Measurements from ENCODE around the gene LRRC10.
A peak's percentile ranks its signal among the peaks of the same experiment; 100 is the strongest.

Gene LRRC10

GRCh38 chr12:69579029-69579428, 31.7 kb downstream of the LRRC10 start:
- no peak for DNase-seq (ENCODE audit: low read depth, low spot score)
- in situ Hi-C loops (cut with HindIII; ENCODE audit: low sequenced_read_pairs), result loop anchor here (25.0 kb wide), 1 partner anchor 192 kb away; no protein-coding TSS in a partner anchor
- no peak overlapping the region for H3K4me3 ChIP-seq (ENCODE audit: low read depth, low read length)
- no peak for TF ChIP-seq CTCF (IDR thresholded peaks at IDR 0.05; ENCODE audit: low read depth, low read length)

- TF ChIP-seq CTCF (IDR thresholded peaks at IDR 0.05; ENCODE audit: low read depth, low read length), result no peak
- DNase-seq (ENCODE audit: low read depth, low spot score), result no peak
- H3K4me3 ChIP-seq (ENCODE audit: low read depth, low read length), result no peak overlapping the region
- in situ Hi-C loops (cut with HindIII; ENCODE audit: low sequenced_read_pairs), result loop anchor here (25.0 kb wide), 1 partner anchor 191 kb away; no protein-coding TSS in a partner anchor
Observed at GRCh38 chr12:69578283-69578682, 32.4 kb downstream of the LRRC10 start.

GRCh38 chr12:69575346-69575745, 35.4 kb downstream of the LRRC10 start:
- in situ Hi-C loops (cut with HindIII; ENCODE audit: low sequenced_read_pairs), result loop anchor here (25.0 kb wide), 1 partner anchor 188 kb away; no protein-coding TSS in a partner anchor
- no peak overlapping the region for H3K4me3 ChIP-seq (ENCODE audit: low read depth, low read length)
- no peak for DNase-seq (ENCODE audit: low read depth, low spot score)
- no peak for TF ChIP-seq CTCF (IDR thresholded peaks at IDR 0.05; ENCODE audit: low read depth, low read length)

- H3K4me3 ChIP-seq (ENCODE audit: low read depth, low read length), result no peak overlapping the region
- DNase-seq (ENCODE audit: low read depth, low spot score), result peak; percentile 76
- peak; percentile 81 for TF ChIP-seq CTCF (IDR thresholded peaks at IDR 0.05; ENCODE audit: low read depth, low read length)
- in situ Hi-C loops (cut with HindIII; ENCODE audit: low sequenced_read_pairs), result no loop called here
Observed at GRCh38 chr12:69570545-69571399, 39.9 kb downstream of the LRRC10 start.

- DNase-seq (ENCODE audit: low read depth, low spot score), result peak; percentile 34
Observed at GRCh38 chr12:69570000-69570516, 40.6 kb downstream of the LRRC10 start.

GRCh38 chr12:69569236-69569635, 41.5 kb downstream of the LRRC10 start:
- TF ChIP-seq CTCF (IDR thresholded peaks at IDR 0.05; ENCODE audit: low read depth, low read length), result no peak
- DNase-seq (ENCODE audit: low read depth, low spot score), result peak; percentile 17
- no peak overlapping the region for H3K4me3 ChIP-seq (ENCODE audit: low read depth, low read length)
- in situ Hi-C loops (cut with HindIII; ENCODE audit: low sequenced_read_pairs), result no loop called here

More at GRCh38 chr12:69570000-69570516, 40.6 kb downstream of the LRRC10 start:
- in situ Hi-C loops (cut with HindIII; ENCODE audit: low sequenced_read_pairs), result no loop called here
- no peak overlapping the region for H3K4me3 ChIP-seq (ENCODE audit: low read depth, low read length)
- no peak for TF ChIP-seq CTCF (IDR thresholded peaks at IDR 0.05; ENCODE audit: low read depth, low read length)

All from astrocyte of the spinal cord (primary cell).